ENCODE measurements around the gene ASMTL.

ASMTL gene

GRCh38 chrX:1400742-1401471, 51.8 kb downstream of the ASMTL start:
- DNase-seq = no peak

GRCh38 chrX:1400049-1400448, 52.7 kb downstream of the ASMTL start:
- no peak for DNase-seq

- DNase-seq = no peak
Measured at GRCh38 chrX:1398431-1399340, 54.0 kb downstream of the ASMTL start.

DNA sequence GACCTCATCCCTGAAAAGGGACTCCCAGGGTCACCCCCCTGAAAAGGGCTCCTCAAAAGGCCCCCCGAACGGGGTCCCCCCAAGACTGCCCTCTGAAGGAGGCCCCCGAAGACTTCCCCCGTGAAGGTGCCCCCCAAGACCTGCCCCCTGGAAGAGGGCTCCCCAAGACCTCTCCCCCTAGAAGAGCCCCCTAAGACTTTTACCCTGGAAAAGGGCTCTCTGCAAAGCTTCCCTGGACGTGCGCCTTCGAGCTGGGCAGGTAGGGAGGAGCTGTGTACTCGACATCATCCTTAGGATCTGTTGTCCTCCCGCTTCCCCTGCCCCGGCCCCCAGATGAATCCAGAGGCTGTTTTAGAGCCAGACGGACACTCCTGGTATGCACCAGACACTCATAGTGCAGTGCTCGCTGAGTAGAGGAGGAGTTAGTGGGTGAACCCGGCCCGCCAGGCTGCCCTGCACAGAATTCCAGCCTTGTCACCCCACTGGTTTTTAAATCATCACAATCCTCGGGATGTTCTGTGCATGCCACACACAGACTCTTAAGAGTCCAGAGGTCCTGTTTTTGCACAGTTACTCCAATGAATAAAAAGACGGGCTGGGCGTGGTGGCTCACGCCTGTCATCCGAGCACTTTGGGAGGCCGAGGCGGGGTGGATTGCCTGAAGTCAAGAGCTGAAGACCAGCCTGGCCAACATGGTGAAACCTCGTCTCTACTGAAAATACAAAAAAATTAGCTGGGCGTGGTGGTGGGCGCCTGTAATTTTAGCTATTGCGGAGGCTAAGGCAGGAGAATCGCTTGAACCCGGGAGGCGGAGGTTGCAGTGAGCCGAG, 55.1 kb downstream of the ASMTL start:
- no peak for DNase-seq

DNA sequence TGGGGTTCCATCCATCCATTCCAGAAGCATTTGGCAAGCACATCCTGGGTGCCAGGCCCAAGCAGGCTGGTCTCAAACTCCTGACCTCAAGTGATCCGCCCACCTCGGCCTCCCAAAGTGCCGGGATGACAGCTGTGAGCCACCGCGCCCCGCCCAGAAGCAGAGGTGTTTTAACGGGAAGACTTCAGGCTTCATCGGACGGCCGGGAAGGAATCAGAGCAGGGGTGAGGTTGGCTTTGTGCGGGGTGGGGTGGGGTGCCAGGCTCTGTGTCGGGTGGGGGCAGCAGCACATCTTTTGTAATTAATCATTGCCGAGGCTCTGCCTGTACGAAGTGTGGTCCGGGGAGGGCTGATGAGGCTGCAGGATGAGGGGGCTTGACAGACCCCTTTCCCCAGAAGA, 55.7 kb downstream of the ASMTL start:
- no peak for DNase-seq

DNA sequence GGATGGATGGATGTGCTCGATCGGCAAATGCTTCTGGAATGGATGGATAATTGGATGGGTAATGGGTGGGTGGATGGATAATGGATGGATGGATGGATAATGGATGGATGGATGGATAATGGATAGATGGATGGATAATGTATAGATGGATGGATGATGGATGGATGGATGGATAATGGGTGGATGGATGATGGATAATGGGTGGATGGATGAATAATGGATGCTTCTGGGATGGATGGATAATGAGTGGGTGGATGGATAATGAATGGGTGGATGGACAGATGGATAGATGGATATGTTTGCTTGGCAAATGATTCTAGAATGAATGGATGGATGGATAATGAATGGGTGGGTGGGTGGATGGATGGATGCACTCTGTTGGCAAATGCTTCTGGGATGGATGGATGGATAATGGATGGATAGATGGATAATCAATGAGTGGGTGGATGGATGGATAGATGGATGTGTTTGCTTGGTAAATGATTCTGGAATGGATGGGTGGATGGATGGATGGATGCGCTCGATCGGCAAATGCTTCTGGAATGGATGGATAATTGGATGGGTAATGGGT, 57.0 kb downstream of the ASMTL start:
- no peak for DNase-seq

DNA sequence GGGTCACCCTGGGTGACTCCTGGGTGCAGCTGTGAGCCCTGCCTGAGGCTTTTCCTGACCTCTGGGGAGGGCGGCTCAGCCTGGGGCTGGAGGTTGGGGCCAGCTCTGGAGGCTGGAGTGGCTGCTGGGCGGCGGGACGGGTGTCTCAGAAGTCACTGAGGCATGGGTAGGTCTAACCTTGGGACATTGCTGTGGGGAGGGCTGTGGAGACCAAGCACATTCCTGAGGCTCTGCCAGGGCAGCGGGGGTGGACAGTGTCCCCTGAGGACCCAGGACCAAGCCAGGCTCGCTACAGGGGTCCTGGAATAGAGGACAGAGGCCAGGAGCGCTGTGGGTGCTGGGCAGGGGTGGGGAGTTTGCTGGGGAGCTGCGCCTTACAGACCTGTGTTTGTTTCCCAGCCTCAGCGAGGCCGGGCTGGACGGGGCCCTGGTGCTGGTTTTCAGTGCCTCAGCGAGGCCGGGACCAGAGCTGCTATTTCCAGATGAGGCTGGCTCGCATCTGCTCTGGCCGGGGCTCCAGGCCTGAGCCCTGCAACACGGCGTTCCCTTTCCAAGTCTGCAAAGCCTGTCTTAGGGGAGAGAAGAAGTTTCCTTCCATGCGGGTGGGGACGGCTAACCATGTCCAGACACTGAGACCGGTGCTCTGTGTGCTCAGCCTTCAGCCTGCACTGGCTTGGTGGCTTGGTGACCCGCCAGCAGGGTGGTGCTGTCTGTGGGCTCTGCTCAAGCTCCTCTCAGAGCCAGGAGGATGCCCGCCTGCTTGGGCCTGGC, 57.8 kb downstream of the ASMTL start:
- no peak for DNase-seq

- DNase-seq = no peak
Measured at GRCh38 chrX:1393871-1394615, 58.7 kb downstream of the ASMTL start.

DNA sequence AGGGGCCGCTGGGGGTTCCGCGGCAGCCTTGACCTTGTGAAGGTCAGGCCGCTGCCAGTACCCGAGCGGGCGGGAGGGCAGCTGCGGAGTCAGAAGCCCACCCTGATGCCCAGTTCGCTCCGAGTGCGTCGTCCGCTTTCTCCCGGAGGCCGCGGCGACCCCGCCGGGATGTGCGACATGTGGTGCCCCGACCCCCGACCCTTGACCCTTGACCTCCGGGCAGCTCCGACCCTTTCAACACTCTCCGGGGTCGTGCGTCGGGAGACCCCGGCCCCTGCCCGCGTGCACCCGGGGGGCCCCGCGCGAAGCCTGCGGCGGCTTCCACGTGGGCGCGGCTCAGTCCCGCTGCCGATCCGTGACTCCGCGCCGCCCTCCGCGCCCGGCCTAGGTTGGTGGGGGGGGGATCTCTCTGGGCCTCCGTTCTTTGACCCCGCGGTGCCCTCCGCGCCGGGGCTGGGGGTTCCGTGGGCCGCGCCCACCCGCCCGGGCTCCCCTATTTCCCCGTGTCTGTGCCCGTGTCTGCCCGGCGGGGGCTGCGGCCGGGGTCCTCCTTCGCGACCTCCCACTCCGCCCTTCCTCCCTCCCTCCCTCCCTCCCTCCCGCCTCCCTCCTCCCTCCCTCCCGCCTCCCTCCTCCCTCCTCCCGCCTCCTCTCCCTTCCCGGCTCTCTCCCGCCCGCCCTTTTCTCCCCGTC, 60.2 kb downstream of the ASMTL start:
- no peak for DNase-seq

- DNase-seq = peak; percentile 100
Measured at GRCh38 chrX:1391707-1392375, 60.9 kb downstream of the ASMTL start, which contains the start of gene SLC25A6. Gene SLC25A6, minus strand, starts transcription at chrX:1392113. Its CDS starts 104 bp downstream, at chrX:1392009.

GRCh38 chrX:1391370-1391706, 61.4 kb downstream of the ASMTL start:
- no peak for DNase-seq

GRCh38 chrX:1390621-1391369, 61.9 kb downstream of the ASMTL start:
- DNase-seq = no peak

- DNase-seq = no peak
Measured at GRCh38 chrX:1389993-1390285, 62.8 kb downstream of the ASMTL start.

- no peak for DNase-seq
Measured at GRCh38 chrX:1389181-1389992, 63.3 kb downstream of the ASMTL start.

GRCh38 chrX:1388651-1389050, 64.1 kb downstream of the ASMTL start:
- no peak for DNase-seq

DNA sequence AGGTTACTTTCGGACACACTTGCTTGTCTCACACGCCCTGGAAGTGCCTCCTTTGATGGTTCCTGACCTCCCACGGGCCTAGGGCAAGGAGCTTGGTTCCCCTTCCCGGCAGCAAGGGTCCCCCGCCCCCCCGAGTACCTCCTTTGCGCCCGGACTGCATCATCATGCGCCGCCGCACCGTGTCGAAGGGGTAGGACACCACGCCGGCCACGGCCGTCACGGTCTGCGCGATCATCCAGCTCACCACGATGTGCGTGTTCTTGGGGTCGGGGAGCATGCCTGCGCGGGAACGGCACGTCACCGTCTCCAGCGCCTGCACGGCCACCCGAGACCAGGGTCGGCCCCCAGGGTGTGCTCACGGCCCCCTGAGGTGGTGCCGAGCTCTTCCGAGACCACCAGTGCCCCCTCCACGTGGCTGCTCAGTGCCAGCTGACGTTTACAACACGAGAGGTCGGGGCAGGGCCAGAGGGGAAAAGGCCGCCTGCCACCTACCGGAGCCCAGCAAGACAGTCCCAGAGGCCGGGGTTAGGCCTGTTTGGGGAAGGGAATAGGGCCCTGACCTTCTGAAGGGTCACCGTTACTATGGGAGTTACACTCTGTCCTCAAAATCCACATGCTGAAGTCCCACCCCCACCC, 65.5 kb downstream of the ASMTL start:
- DNase-seq = no peak

DNA sequence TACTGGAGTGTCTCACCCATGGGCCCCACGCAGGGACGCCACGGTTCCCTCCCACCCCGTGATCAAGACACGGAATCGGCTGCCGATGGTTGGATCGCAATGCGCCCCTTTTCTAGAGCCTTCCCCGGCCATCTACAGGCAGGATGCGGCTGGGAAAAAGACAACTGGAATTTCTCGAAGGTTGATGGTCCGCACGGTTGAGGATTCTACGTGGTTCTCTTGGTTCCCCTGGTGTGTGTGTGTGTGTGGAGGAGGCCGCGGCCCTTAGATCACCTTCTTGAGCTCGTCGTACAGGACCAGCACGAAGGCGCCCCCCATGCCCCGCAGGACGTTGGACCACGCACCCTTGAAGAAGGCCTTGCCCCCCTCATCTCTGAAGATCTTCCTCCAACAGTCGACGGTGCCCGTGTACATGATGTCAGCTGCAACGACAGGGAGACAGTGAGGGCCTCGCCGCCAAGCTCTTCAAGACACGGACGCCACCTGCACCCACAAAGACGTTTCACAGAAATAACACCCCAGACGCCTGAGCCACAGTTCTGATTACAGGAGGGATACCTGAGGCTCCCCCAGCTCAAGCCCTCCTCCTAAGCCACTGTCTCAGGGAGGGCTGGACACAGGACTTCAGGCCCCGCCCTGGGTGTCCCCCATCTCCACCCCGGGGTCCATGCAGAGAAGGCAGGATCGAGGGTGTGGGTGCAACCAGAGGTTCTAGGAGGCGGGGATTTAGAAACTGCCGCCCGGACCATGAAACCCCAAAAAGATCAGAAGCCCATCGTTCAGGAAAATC, 66.2 kb downstream of the ASMTL start:
- DNase-seq = no peak
